ES-I3 (cell line): ENCODE data around the gene DCC.

ENCODE experiments used
- H3K36me3 ChIP-seq: 2 replicates; pipeline ENCODE4 v1.6.1; 2013; ENCODE audit warnings: mild to moderate bottlenecking, low read length, control low read depth, moderate library complexity; ENCODE audit not compliant: insufficient read depth
- H3K4me1 ChIP-seq: 2 replicates; pipeline ENCODE4 v1.6.1; 2013; ENCODE audit warnings: mild to moderate bottlenecking, control low read depth, low read length; ENCODE audit not compliant: insufficient read depth
- H3K9ac ChIP-seq: 2 replicates; pipeline ENCODE4 v1.6.1; 2013; ENCODE audit warnings: low read depth, mild to moderate bottlenecking, low read length, moderate library complexity
- H3K9me3 ChIP-seq: 2 replicates; pipeline ENCODE4 v1.6.1; 2013; ENCODE audit warnings: mild to moderate bottlenecking, low read length, moderate library complexity; ENCODE audit not compliant: control insufficient read depth, insufficient read depth

DCC gene

DNA sequence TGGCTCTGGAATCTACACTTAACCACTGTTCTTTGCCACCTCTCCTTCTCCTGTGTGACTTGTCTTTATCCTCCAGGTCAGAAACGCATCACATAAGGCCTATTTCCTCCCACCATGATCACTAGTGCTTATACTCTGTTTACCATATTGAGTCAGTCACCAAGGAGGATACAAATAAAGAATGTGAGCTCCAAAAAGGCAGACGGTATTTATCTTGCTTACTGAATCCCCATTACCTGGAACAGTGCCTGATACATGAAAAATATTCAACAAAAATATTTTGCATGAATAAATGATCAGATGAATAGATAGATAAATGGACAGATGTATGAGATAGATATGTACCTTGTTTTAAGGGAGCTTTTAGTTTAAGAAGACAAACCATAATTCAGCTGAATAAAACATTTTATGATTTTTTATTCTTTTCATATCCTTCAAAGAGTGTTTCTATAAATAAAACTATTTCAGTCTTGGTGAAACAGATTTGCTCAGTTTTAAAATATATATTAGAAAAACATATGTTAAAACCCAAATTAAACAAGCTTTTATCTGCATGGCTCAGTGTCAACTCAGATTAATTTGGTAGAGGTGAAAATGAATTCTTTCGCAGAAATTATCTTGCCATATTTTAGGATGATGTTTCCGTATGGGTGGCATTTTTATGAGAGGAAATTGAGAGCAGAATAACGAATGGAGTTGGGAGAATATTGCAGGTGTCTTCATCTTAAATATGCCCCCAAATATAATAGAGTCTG is 799.9 kb downstream of the DCC start:
- H3K4me1 ChIP-seq: no peaks in the 10 kb centered on the region; the same call in 1 of the 2 replicates
- H3K9ac ChIP-seq: no peak overlapping the region
- peaks cover 5% of the 10 kb centered on the region; the same call in 1 of the 2 replicates for H3K9me3 ChIP-seq
- no peaks in the 10 kb centered on the region for H3K36me3 ChIP-seq

DNA sequence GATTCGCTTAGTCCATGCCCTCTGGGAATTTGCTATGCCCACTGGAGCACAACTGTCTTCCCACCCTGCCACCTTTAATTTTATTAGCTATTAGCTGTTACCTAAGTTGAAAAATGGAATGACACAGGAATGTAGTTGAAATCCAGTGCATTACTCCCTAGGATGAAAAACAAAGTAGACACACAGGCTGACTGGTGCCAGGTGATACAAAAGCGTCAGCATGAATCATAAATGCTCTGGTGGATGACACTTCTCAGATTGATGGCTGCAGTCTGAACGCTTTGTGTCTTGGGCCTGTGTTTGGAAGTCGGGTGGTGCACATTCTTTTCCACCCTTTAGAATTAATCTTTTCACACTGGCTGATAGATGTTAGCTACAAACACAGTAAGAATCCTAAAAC is 802.0 kb downstream of the DCC start:
- Histone ChIP-seq H3K9me3 (0 out of 2 replicates have a peak, but pooled peaks cover 1% of the 10 kb centered on the region), H3K4me1 (no peaks in the 10 kb centered on the region; the same call in 1 of the 2 replicates), H3K9ac (no peak overlapping the region)

DNA sequence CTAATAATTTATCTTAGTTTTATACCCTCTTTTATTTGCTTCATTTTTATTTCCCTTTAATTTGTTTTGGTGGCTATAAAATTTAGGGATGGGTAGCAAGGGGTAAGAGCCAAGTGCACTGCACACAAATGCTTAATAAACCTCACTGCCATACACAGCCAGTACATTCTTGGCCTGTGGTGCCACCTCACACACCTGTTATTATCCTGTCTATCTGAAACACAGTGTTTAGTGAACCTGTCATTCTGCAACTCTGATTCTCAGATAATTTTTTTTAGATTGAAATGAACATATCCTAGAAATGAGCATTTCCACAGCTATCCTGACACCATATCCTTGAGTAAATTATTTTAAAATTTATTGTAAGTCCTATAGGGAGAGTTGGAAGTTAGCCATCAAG is 807.5 kb downstream of the DCC start:
- Histone ChIP-seq H3K9ac (no peak overlapping the region), H3K4me1 (no peaks in the 10 kb centered on the region), H3K9me3 (no peaks in the 10 kb centered on the region), H3K36me3 (no peaks in the 10 kb centered on the region)

More for the DNA sequence above, 802.0 kb downstream of the DCC start:
- H3K36me3 ChIP-seq: no peaks in the 10 kb centered on the region

DNA sequence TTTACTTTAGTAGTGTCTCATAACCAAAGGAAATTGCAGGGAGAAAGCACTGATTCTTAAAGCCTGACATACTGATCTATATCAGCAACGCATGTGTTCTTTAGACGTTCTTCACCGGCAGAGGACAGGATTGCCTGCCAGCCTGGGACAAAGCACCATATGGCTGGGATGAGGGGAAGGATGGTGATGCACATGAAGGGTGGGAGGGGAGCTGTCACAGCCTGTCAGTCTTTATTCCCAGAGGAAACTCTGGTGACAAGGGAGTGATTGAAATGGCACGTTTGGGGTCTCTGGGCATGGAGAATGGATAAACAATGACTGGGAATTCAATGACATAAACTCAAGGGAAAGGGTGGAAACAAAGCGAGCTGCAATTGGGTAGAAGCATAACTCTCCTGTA is 808.1 kb downstream of the DCC start:
- Histone ChIP-seq H3K9me3 (no peaks in the 10 kb centered on the region), H3K9ac (no peak overlapping the region), H3K4me1 (no peaks in the 10 kb centered on the region), H3K36me3 (no peaks in the 10 kb centered on the region)

DNA sequence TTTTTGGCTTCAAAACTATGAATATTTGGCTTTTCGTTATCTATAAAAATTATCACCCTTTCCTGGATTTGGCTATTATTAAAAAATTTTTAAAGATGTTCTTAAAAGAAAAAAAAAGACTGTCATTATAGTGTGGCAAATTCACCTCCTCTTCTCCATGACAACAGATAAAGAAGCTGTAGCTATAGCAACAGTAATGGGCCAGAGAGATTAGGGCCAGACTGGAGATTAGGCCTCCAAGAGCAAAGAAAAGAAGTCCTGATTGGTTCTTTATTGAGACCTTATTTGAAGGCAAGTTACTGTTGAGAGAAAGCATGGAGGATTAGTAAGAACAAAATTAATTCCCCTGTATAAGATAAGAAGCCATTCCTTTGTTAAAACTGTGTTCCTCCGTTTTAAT is 812.5 kb downstream of the DCC start:
- Histone ChIP-seq H3K9ac (no peak overlapping the region), H3K36me3 (no peaks in the 10 kb centered on the region), H3K9me3 (no peaks in the 10 kb centered on the region), H3K4me1 (no peaks in the 10 kb centered on the region)

DNA sequence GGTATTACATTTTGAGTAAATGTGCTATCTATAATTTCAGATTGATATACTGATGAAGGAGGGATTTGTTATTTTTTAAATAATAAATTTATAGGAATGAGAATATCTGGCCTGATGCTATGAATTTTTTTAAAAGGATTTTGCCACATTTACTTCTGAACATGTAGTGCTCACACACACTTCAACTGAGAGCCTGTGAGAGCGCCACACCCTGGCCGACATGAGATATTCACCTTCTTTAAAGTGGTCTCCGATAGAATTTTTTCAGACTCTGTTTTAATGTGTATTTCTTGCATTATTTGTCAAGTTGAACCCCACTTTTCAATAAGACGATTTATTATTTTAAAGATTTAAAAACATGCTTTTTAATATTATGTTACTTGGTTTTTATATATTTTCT is 813.3 kb downstream of the DCC start:
- H3K9me3 ChIP-seq: no peaks in the 10 kb centered on the region
- no peaks in the 10 kb centered on the region for H3K4me1 ChIP-seq
- no peaks in the 10 kb centered on the region for H3K36me3 ChIP-seq
- H3K9ac ChIP-seq: no peak overlapping the region

DNA sequence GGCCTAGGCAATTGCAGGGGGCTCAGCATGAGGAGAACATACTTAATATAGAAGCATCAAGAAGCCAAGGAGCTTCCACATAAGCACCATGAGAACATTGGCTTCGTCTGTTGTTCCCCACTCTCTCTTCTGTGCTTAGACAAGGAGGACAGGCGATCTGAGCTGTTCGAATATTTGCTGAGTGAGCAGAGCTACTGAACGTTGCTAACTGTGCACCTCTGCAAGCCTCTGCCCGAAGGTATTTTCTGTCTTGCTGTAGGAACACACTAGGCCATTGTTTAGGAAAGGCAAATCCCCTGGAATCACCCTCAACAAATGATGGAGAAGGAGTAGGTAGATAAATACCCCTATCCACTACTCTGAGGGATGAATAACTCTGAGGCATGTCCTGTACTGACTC is 813.8 kb downstream of the DCC start:
- H3K9ac ChIP-seq: no peak overlapping the region
- no peaks in the 10 kb centered on the region for H3K36me3 ChIP-seq

DNA sequence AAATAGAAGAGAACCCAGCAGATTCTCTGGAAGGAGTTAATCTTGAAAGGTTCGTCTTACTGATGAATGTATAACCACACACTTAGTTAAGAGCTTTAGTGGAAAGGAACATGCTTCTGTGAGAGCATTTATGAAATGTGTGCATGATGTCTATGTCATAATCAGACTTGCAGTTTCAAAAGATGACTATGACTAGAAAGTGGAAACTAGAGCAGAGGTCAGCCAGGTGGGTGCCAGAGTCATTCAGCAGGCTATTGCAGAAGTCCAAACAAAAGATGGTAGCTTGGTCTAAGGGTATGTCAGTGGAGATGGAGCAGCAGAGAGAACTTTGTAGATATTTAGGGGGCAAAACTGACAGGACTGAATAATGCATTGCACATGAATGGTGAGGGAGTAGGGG is 825.8 kb downstream of the DCC start:
- H3K9me3 ChIP-seq: no peaks in the 10 kb centered on the region
- no peaks in the 10 kb centered on the region for H3K4me1 ChIP-seq
- no peaks in the 10 kb centered on the region for H3K36me3 ChIP-seq
- no peak overlapping the region for H3K9ac ChIP-seq

More for the DNA sequence above, 813.8 kb downstream of the DCC start:
- no peaks in the 10 kb centered on the region for H3K4me1 ChIP-seq
- H3K9me3 ChIP-seq: no peaks in the 10 kb centered on the region

DNA sequence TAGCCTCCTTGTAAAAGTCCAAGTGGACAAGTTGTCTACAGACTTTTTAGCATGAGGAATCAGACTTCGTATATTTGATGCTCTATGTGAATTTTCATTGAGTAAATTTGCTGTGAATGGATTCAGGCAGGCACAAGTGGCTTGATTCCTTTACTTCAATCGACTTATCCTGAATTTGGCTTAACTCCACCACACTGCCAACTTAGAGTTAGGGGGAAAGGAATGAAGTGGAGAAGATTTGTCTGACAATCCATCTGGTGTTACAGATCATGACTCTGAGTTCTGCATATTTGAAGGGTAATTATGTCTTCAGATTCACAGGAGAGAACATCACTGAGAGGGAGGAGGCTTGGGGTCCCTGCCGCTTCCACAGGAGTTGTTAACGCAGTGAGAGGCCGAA is 829.3 kb downstream of the DCC start:
- no peaks in the 10 kb centered on the region for H3K4me1 ChIP-seq
- no peak overlapping the region for H3K9ac ChIP-seq
- H3K9me3 ChIP-seq: no peaks in the 10 kb centered on the region
- H3K36me3 ChIP-seq: no peaks in the 10 kb centered on the region

DNA sequence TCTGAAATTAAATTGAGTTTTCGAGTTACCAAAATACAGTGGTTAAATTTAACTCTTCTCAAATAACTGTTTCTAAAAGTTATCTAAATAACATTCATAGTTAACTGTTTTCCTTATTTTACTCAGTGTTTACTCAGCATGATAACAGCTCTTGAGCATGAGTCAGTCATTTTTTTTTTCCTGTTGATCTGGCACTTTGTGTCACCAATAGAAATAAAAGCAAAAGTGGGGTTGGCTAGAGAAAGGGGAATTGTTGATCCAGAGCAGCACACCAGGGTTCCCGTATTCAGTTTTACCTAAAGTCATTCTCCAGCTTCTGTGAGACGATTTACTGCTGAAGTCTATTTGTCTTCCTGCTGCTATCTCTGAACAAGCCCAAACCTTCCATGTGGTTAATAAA is 851.6 kb downstream of the DCC start:
- H3K36me3 ChIP-seq: no peaks in the 10 kb centered on the region
- H3K9me3 ChIP-seq: no peaks in the 10 kb centered on the region
- no peak overlapping the region for H3K9ac ChIP-seq
- H3K4me1 ChIP-seq: no peaks in the 10 kb centered on the region

DNA sequence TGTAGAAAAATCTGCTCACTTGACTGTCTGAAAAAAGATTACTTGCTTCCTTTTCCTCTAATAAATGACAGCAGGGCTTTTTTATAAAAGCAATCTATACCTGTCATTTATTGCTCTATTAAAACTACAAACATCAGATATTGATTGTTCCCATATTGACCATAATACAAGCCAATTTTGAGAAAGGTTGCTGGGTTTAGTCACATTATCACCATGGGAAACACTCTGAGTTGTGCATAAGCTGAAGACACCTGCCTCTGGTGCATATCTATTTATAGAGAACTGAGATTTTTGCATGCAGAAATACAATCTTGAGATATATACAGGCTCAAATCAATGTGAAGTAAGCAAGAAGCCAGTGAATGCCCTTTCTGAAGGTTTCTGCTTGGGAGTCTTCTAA is 853.9 kb downstream of the DCC start:
- no peaks in the 10 kb centered on the region for H3K9me3 ChIP-seq
- no peak overlapping the region for H3K9ac ChIP-seq
- H3K36me3 ChIP-seq: no peaks in the 10 kb centered on the region
- no peaks in the 10 kb centered on the region for H3K4me1 ChIP-seq

DNA sequence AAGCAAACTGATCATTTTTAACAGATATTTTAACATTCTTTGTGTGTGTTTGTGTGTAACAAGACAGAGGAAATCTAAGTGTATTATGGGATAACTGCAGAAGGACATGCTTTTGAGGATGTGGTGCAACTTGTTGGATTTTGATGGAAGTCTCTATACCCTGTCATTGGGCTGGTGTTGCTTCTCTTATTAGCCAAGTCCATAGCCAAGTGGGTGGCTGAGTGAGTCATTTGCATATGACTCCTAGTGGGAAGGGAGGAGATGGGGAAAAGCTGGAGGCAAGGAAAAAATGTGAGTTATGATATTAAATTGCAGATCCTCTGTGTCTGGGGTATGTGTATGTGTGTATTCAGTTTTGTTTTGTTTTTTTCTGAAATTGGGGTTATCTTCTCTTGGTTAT is 879.9 kb downstream of the DCC start:
- Histone ChIP-seq H3K36me3 (no peaks in the 10 kb centered on the region), H3K4me1 (no peaks in the 10 kb centered on the region), H3K9me3 (no peaks in the 10 kb centered on the region), H3K9ac (no peak overlapping the region)

DNA sequence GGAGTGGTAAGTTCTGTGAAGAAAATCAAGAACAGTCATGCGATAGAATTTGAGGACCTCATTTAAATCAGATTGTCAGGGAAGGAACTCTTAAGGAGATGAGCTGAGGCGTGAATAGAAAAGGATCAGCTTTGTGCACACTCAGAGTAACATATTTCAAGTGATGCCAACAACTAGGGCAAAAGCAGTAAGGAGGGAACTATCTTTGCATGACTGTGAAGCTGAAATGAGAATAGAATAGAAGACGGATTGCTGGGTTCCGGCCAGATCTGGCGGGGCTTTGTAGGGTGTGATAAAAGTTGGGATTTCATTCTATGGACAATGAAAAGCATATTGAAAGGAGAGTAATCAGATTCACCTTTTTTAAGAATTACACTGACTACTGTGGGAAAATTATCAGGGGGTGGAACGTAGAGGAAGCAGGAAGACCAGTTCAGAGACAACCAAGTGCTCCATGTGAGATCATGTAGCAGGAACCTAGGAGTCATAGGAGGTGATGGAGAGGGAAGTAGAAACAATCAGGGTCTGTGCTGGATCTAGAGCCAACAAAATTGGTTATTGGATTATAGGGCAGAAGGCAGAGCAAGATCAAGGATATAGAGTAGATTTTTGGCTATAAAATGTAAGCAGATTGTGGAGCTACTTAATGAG is 884.3 kb downstream of the DCC start:
- Histone ChIP-seq H3K9ac (no peak overlapping the region), H3K36me3 (no peaks in the 10 kb centered on the region), H3K4me1 (no peaks in the 10 kb centered on the region), H3K9me3 (no peaks in the 10 kb centered on the region)

DNA sequence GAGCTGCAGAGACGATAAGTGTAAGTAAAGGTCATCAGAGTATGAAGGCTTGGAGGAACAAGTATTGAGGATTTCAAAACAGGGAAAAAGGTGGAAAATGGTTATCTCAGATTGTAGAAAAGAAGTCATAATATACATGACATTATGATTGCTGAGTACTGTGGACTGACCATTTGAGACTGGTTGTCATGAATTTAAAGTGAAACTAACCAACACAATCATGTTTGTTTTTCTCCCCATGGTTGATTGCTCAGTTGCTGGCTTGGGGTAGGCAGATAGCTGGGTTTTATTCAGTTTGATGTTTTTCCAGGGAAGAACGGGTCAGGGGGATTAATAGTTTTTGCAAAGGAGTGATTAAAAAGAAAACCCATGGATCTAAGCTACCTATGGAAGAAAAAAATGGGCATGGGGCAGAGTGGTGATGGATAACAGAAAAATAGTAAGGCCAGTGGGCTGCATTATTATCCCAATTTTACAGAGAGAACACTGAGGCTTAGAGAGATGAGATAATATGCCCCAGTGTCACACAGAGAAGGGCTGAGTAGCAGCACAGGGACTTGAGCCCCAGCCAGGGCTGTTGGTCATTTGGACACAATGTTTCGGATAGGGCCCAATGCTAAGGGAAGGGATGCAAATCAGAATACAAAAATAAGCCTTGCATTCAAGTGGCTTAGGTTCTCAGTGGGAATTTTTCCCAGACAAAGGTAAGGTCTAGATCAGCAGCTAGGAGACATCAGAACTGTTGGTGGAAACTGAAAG is 885.7 kb downstream of the DCC start:
- H3K36me3 ChIP-seq: no peaks in the 10 kb centered on the region
- H3K9me3 ChIP-seq: no peaks in the 10 kb centered on the region
- H3K4me1 ChIP-seq: no peaks in the 10 kb centered on the region
- H3K9ac ChIP-seq: no peak overlapping the region

DNA sequence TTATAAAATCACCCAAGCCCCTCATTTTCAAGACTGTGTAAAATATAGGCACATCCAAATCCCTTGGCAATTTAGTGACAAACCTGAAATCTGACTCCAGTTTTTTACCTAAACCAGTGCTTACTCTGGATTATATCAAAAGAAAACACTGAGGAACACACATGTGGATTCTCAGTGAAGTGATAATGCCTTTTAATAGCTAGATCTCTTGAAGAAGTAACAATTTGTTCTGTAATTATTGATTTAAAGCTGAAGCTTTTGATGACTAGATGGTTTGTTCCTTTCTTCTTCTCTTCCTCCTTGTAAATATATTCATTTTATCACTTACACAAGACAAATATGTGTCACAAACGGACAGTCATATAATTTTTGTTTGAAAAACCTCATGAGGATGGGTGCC is 894.6 kb downstream of the DCC start:
- H3K36me3 ChIP-seq: no peaks in the 10 kb centered on the region
- no peaks in the 10 kb centered on the region for H3K9me3 ChIP-seq
- H3K4me1 ChIP-seq: no peaks in the 10 kb centered on the region
- no peak overlapping the region for H3K9ac ChIP-seq
